GM12873 (cell line): Measurements from ENCODE around the gene SLC16A2.

ENCODE experiments used
- TF ChIP-seq, protein P1 (sequence below): IDR thresholded peaks from 2 replicates; pipeline ENCODE4 v1.5.1; 2012; ENCODE audit warnings: low read depth, mild to moderate bottlenecking, moderate library complexity, low read length, control low read depth; ENCODE audit not compliant: insufficient read depth; ENCODE audit errors: missing control alignments

SLC16A2 gene

DNA sequence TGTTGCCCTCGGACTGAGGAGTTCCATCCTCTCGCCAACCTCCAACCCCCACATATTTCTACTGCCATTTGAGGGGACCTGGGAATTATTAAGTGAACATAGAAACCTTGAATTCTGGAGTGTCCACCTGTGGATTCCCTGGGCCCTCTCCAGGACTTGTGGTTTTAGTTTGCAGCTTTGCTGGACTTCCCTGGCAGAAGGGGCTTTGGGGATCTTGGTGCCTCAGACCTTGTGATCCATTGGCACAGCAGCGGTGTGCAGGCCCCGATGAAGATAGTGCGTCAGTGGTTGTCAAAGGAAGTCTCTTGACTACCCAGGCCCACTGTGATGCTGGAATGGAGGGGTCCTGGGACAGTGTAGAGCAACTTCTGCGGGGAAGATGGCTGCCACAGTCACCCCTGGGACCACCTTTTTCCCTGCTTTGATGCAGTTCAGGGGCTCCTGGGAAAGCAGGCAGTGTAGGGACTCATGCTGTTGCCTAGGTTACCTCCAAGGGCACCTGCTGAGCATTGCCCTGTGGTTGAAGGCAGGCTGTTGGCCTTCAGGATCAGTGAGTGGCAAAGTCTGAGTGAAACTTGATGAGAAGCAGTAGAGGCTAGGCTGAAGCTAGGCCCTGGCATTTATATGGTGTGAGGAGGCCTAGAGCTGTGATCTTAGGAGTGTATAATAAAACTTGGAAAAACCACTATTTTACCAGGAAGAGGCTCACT lies 2.2 kb downstream of the SLC16A2 start:
- TF ChIP-seq, protein P1, sequence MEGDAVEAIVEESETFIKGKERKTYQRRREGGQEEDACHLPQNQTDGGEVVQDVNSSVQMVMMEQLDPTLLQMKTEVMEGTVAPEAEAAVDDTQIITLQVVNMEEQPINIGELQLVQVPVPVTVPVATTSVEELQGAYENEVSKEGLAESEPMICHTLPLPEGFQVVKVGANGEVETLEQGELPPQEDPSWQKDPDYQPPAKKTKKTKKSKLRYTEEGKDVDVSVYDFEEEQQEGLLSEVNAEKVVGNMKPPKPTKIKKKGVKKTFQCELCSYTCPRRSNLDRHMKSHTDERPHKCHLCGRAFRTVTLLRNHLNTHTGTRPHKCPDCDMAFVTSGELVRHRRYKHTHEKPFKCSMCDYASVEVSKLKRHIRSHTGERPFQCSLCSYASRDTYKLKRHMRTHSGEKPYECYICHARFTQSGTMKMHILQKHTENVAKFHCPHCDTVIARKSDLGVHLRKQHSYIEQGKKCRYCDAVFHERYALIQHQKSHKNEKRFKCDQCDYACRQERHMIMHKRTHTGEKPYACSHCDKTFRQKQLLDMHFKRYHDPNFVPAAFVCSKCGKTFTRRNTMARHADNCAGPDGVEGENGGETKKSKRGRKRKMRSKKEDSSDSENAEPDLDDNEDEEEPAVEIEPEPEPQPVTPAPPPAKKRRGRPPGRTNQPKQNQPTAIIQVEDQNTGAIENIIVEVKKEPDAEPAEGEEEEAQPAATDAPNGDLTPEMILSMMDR: no peak

DNA sequence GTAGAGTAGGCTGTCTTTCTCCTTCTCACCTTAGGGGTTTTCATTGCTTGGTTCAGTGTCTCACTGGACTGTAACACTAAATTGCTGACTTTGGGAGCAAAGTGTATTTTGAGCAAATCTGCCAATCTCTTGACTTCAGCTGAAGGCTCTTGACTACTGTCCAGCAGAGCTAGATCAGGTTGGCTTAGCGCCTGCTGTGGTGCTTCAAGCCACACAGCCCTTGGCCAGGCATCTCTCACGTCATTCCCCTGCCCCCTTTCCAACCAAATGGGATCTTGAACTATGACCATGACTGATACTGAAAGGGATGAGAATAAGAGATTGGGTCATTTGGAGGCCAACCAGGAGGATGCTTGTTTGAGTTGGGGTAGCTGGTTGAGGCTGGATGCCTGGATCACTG lies 4.8 kb downstream of the SLC16A2 start:
- TF ChIP-seq, protein P1: no peak

DNA sequence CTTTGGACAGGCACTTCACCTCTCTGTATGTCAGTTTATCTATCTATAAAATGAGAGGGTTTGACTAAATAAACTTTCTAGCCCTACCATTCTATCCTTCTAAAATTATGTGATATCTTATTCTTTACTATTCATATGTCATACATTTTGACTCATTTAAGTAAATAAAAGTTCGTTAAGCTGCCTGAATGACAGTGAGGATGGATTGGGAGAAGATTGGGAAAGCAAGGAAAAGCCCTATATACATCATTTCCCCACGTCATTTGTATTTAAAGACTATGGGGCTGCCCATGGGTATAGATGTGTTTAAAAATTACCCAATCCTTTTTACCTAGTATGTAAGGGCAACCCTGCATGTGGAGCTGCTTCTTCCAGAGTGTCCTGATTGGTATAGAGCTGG lies 5.3 kb downstream of the SLC16A2 start:
- TF ChIP-seq, protein P1: no peak

DNA sequence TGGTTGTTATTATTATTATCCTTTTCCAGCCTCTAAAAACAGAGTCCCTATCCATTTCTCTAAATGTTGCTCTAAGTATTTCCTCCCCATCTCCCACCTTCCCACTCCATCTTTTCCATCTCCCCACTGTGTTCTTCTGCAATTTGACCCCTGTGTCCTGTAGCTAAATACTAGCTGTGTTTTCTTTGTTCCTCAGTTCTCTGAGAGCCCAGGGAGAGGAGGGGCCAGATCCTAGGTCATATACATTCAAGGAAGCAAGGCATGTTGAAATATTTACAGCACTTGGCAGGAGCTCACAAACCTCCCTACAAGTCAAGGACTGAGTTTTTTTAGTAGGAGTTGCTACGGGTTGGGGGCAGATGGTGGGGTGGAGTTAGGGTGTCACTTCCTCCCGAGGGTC lies 10.5 kb downstream of the SLC16A2 start:
- TF ChIP-seq, protein P1: no peak

DNA sequence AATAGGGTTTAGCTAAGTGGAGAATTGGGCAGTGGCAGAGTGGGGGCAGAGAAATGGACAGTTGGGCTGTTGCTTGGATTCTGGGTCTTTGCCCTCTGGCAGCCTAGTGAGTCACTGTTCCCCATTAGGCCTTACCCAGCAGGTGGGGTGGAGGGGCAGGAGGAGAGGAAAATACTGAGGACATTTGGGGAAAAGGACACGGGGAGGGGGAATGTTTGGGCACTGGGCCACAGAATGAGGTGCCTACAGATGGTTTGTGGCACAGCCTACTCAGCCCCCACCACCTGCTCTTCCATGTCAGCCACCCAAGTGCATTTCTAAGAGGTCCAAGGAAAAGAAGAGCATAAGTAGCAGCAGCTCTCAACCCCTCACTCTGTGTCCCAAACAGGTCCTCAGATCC lies 13.0 kb downstream of the SLC16A2 start:
- TF ChIP-seq, protein P1: no peak

DNA sequence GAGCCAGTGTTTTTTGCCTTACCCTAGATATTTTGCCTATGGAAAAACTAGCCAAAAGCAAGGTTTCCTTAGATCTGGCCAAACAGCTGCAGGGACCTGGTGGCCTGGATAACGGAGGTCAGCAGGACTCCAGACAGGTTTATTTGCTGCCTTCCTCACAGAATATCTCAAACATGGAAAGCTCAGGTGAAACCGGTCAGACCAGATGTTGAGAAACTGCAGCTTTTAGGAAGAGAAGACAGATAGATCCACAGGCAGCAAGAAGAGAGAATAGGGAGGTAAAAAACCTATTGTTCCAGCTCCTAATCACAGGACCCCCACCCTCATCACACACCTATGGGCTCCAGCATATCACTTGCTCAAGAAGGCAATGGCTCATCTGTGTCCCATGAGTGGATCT lies 16.2 kb downstream of the SLC16A2 start:
- TF ChIP-seq, protein P1: no peak

DNA sequence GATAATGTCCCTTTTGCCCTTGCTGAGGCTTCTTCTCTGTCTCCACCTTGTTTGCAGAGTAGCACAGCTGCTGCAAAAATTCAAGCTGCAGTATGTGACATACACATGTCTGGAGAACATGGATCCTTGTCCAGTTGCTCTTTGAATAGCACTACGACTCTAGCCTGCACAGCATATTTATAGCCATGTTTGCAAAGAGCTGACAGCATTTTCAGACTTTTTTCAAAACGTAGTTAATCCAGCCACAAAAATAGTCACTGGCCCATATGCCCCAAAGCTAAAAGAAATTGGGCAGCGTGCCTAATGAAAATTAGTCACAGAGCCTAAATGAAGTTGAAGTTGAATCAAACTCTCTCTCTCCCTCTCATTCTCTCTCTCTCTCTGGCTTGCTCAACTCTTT lies 17.5 kb downstream of the SLC16A2 start:
- TF ChIP-seq, protein P1: no peak

DNA sequence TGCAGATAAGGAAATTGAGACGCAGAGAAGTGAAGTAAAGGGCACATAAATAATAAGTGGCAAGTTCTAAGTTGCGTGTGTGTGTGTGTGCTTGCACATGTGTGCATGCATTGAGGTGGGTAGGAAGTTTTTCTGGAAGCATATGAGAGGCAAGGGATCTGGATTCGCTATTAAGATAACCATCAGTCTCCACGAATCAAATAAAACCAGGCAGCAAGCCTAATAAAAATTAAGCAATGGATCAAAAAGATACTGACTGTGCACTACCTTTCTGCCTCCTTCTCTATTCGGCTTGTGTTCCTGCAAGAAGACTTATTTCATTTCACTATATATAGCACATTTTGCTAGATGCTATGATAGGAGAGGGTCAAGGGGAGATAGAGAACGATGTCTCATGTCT lies 23.8 kb downstream of the SLC16A2 start:
- TF ChIP-seq, protein P1: no peak
